H1 (cell line): ENCODE measurements around the gene SLC13A3. TPM values are rescaled to one million over a fixed set of nuclear protein-coding genes. Genes with fewer than 3 reads are reported as not detected.

Experiments used
- BACH1 ChIP-seq: IDR thresholded peaks from 2 replicates; pipeline ENCODE4 v1.6.1; 2012; ENCODE audit warnings: low read length, improper control_type of control experiment
- KDM5A ChIP-seq: fragments of 200-600 bp; IDR thresholded peaks from 2 replicates; pipeline ENCODE4 v1.7.1; 2012; ENCODE audit warnings: mild to moderate bottlenecking, low read length, inconsistent platforms, mixed read lengths
- POLR2A ChIP-seq, 2 experiments: IDR thresholded peaks; 1 replicate in 1 of 2; 2 replicates in 1 of 2; pipeline ENCODE4 v1.6.1; 2011; ENCODE audit warnings: low read depth in 2 of 2, low read length in 2 of 2, mild to moderate bottlenecking in 2 of 2; ENCODE audit errors: control extremely low read depth in 1 of 2
- RBBP5 ChIP-seq: IDR thresholded peaks from 2 replicates; pipeline ENCODE4 v1.7.1; 2012; ENCODE audit warnings: low read depth, mild to moderate bottlenecking, inconsistent platforms, low read length, moderate library complexity, borderline replicate concordance
- SIN3A ChIP-seq, 2 experiments: IDR thresholded peaks in 1 of 2; conservative IDR thresholded peaks in 1 of 2; 2 replicates each; pipeline ENCODE4 v1.6.1; 2011 to 2012; ENCODE audit warnings: low read length in 2 of 2, improper control_type of control experiment in 1 of 2, low read depth in 1 of 2, mild to moderate bottlenecking in 1 of 2
- polyA plus RNA-seq, 7 experiments: library from polyadenylated mRNA; depleted of rRNA in 3 of 7; stranded (reverse) in 5 of 7; unstranded in 2 of 7; fragments of >200 nt in 5 of 7; fragments of 200-250 nt in 2 of 7; gene quantifications; 1 replicate in 5 of 7; 2 replicates in 1 of 7; 4 replicates in 1 of 7; pipeline versions ENCODE4 v1.2.1 to v1.2.3, GENCODE V29; 2011 to 2013; ENCODE audit warnings: missing spikeins in 2 of 7, mixed read lengths in 2 of 7
- total RNA-seq: library from RNA; stranded (reverse); fragmentation: NEBNext Ultra II Directional; extraction: Animal tissue kit (Norgen Biotek cat#: 25700); gene quantifications from 2 replicates; pipeline ENCODE4 v1.2.1, GENCODE V29; 2021

SLC13A3 gene
- total and polyA plus RNA-seq, 2 of the 8 experiments (the other 6 are each of a cell fraction or from before 2014, with no cell fraction given): 9.4 to 12.6 TPM

- TF ChIP-seq POLR2A (IDR thresholded peaks at IDR 0.05; ENCODE audit: control extremely low read depth in 1 of 2, low read depth in 2 of 2, low read length in 2 of 2): no peak
- TF ChIP-seq BACH1: no peak
- TF ChIP-seq RBBP5: no peak
- TF ChIP-seq KDM5A: no peak
- TF ChIP-seq SIN3A (conservative IDR thresholded peaks at IDR 0.05 in 1 of 2, IDR thresholded peaks at IDR 0.05 in 1 of 2; ENCODE audit: low read depth in 1 of 2, low read length in 2 of 2): peak in 1 of 2 experiments; percentile 30; a peak in 1 of 4 replicates
These were observed 30.0 kb upstream of the SLC13A3 start (continued) for GRCh38 chr20:46681032-46681854.
